ENCODE measurements around the gene SPOP. TPM values are rescaled to one million over a fixed set of nuclear protein-coding genes. Genes with fewer than 3 reads are reported as not detected.
A peak's percentile ranks its signal among the peaks of the same experiment; 100 is the strongest.

Gene SPOP
- total and polyA plus RNA-seq, 4 experiments from 2014 or later: 83.1 to 126 (median 98.4) TPM

DNA sequence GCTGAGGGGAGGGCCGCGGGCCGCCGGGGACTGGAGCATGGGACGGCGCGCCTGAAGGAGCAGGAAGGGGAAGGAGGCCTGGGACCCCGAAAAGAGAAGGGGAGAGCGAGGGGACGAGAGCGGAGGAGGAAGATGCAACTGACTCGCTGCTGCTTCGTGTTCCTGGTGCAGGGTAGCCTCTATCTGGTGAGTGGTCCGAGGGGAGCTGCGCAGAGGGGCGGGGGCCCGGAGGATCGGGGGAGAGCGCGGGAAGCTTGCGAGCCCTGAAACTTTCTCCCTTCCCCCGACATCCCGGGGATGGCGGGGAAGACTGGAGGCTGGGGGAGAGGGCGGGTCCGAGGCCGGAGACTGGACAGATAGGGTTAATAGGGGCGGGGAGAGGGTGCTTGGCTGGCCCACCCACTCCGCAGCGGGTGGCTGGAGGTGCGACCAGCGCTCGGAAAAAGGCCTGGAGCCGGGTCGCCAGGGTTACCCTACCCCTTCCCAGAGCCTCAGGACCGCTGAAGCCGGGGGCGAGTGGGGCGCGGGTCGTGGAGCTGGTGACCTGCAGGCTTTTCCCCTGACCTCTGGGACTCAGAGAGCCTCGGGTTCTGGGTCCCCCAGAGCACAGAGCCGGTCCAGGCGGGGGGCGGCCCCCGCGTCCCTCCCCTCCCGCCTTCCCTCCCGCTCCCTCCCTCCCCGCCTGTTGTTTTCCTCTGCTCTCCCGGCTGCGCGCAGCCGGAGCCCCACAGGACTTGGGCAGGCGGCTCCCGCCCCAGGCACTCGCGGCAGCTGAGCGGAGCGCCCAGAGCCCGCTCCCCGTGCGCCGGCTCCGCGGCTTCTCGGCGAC, 101.6 kb downstream of the SPOP start:
- Histone ChIP-seq H3K4me1 (ENCODE audit: insufficient read depth, low read length) (peaks cover 17% of the 10 kb centered on the region), H3K27ac (ENCODE audit: low read depth, low read length) (no peak overlapping the region), H3K4me3 (ENCODE audit: low read length in 2 of 2) (peak overlapping the region in 1 of 2 donors; percentile 27), H3K27me3 (ENCODE audit: insufficient read depth, low read length) (peaks cover 18% of the 10 kb centered on the region), H3K9me3 (ENCODE audit: control insufficient read depth in 1 of 2, low read length in 2 of 2) (no peaks in the 10 kb centered on the region), H3K36me3 (ENCODE audit: insufficient read depth, low read length) (no peaks in the 10 kb centered on the region)
- Mint-ChIP-seq H3K4me3 (peak overlapping the region; percentile 22 to 77 (median 72)), H3K9me3 (no peaks in the 10 kb centered on the region), H3K27me3 (peaks cover 16 to 32% of the 10 kb centered on the region in 2 donors), H3K27ac (no peak overlapping the region), H3K4me1 (peaks cover 2 to 15% (median 10%) of the 10 kb centered on the region in 4 donors), H3K36me3 (no peaks in the 10 kb centered on the region)
- ChIA-PET CTCF (ENCODE audit: partially characterized antibody) (interaction anchor here (0.6 to 11.9 kb wide), 6 partner anchors 9 to 420 kb away, joined by 3 to 219 read pairs (median 3); no protein-coding TSS in a partner anchor), POLR2A (ENCODE audit: partially characterized antibody) (interaction anchor here (1.3 to 1.5 kb wide), 2 partner anchors 132 to 164 kb away, joined by 3 to 4 read pairs; partner anchors contain the start of gene SLC35B1)
- no peak for DNase-seq
- intact Hi-C loops (cut with micrococcal nuclease): no loop called here

DNA sequence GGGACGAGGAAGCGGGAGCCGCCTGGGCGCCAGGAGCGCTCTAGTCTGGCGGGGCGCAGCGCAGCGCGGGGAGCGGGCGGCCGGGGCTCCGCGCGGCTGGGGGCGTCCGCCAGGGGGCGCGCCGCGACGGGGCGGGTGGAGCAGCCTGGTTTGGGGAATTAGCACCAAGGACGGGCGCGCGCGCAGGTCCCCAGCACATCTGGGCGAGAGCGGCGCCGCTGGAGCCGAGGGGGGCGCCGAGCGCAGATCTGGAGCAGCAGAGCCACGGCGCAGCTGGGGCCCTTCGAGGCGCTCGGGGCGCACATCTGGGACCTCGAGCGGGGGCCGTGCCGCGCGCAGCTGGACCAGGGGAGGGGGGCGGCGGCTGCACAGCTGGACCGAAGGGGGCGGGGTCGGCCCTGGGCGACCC, 102.2 kb downstream of the SPOP start, which contains the start of gene NXPH3:
TSS of gene NXPH3 (plus strand) at position 193 of the 409 bp plus-strand sequence. CDS start 349 bp downstream, outside the sequence.
- H3K9me3 ChIP-seq (ENCODE audit: control insufficient read depth in 1 of 2, low read length in 2 of 2): no peaks in the 10 kb centered on the region
- no peaks in the 10 kb centered on the region for H3K36me3 ChIP-seq (ENCODE audit: insufficient read depth, low read length)
- POLR2A ChIA-PET (ENCODE audit: partially characterized antibody): interaction anchor here (0.6 to 1.5 kb wide), 3 partner anchors 59 to 164 kb away, joined by 3 to 4 read pairs (median 3); partner anchors contain the start of gene SLC35B1
- intact Hi-C loops (cut with micrococcal nuclease): no loop called here
- peaks cover 2 to 21% (median 15%) of the 10 kb centered on the region in 4 donors for H3K4me1 Mint-ChIP-seq
- peaks cover 17% of the 10 kb centered on the region for H3K4me1 ChIP-seq (ENCODE audit: insufficient read depth, low read length)
- peak within 1 kb of the TSS in 1 of 2 donors; percentile 27 for H3K4me3 ChIP-seq (ENCODE audit: low read length in 2 of 2)
- H3K27ac Mint-ChIP-seq: no peak within 1 kb of the TSS
- H3K4me3 Mint-ChIP-seq: peak within 1 kb of the TSS; percentile 22 to 77 (median 72)
- H3K27ac ChIP-seq (ENCODE audit: low read depth, low read length): no peak within 1 kb of the TSS
- no peaks in the 10 kb centered on the region for H3K36me3 Mint-ChIP-seq
- H3K9me3 Mint-ChIP-seq: no peaks in the 10 kb centered on the region
- peak; percentile 60 to 65 (median 63) for DNase-seq
- H3K27me3 Mint-ChIP-seq: peaks cover 18 to 32% of the 10 kb centered on the region in 2 donors
- CTCF ChIA-PET (ENCODE audit: partially characterized antibody): interaction anchor here (0.7 to 11.9 kb wide), 5 partner anchors 8 to 512 kb away, joined by 3 to 219 read pairs (median 3); no protein-coding TSS in a partner anchor
- H3K27me3 ChIP-seq (ENCODE audit: insufficient read depth, low read length): peaks cover 18% of the 10 kb centered on the region

DNA sequence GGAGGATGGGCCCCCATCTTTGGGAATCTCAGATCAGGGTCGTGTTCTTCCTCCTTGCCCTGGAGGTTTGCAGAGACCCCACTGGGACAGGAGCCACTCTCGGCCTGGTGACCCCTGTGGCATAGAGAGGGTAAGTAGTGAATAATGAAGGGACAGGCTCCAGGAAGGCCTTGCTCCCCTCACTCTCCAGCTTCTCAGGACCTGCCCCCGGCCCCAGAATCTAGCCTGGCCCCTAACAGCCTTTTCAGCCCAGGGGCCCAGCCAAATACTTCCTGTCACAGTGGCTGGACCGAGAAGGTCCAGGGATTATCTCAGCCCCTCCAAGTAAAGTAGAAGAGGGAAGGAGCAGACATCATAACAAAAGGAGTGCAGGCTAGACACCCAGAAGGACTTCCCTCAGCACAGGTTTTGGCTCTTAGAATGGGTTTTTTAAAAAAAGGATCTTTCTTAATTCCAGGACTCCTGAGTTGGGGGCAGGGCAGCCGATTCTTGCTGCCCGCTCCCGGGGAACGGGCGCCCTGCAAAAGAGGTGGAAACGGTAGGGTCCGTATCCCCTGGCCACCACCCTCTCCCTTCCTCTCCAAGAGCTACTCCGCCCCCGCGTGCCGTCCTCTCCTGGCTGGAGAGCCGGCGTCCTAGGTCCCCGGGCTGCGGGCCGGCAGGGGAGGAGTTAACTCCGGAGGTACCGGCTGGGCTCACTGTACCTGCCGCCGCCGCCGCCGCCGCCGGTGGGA, 102.8 kb downstream of the SPOP start:
- H3K36me3 Mint-ChIP-seq: no peaks in the 10 kb centered on the region
- peaks cover 2 to 21% (median 15%) of the 10 kb centered on the region in 4 donors for H3K4me1 Mint-ChIP-seq
- Histone ChIP-seq H3K27me3 (ENCODE audit: insufficient read depth, low read length) (peaks cover 18% of the 10 kb centered on the region), H3K9me3 (ENCODE audit: control insufficient read depth in 1 of 2, low read length in 2 of 2) (no peaks in the 10 kb centered on the region), H3K36me3 (ENCODE audit: insufficient read depth, low read length) (no peaks in the 10 kb centered on the region), H3K4me3 (ENCODE audit: low read length in 2 of 2) (no peak overlapping the region), H3K4me1 (ENCODE audit: insufficient read depth, low read length) (peaks cover 17% of the 10 kb centered on the region), H3K27ac (ENCODE audit: low read depth, low read length) (no peak overlapping the region)
- ChIA-PET POLR2A (ENCODE audit: partially characterized antibody) (interaction anchor here (0.6 to 1.5 kb wide), 2 partner anchors 60 to 165 kb away, joined by 3 to 4 read pairs; no protein-coding TSS in a partner anchor), CTCF (ENCODE audit: partially characterized antibody) (interaction anchor here (0.7 to 11.9 kb wide), 5 partner anchors 8 to 512 kb away, joined by 3 to 219 read pairs (median 3); no protein-coding TSS in a partner anchor)
- peak overlapping the region in 5 of 8 donors; percentile 1 to 53 (median 45) for H3K4me3 Mint-ChIP-seq
- DNase-seq: no peak
- no peak overlapping the region for H3K27ac Mint-ChIP-seq
- no peaks in the 10 kb centered on the region for H3K9me3 Mint-ChIP-seq
- intact Hi-C loops (cut with micrococcal nuclease): no loop called here
- H3K27me3 Mint-ChIP-seq: peaks cover 18 to 32% of the 10 kb centered on the region in 2 donors

DNA sequence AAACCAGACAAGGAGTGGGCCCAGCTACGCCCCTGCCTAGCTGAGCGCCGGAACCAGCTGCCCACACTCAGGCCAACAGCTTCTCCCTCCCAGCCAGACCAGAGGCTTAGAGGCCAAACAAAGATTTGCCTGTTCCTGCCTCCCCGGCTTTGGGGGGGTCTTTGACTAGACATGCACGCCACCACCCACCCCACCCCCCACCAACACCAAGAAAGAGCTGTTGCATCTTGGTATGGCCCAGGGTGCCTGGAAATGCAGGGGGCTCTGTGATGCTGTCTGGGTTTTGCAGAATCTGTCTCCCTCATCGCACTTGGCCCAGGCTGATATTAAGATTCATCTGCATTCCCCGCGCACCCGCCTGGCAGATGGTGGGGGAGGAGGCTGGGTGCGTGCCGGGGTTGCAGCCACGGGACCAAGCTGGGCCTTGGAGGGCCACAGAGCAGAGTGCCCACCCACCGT, 103.5 kb downstream of the SPOP start:
- no peak overlapping the region for H3K4me3 Mint-ChIP-seq
- ChIA-PET POLR2A (ENCODE audit: partially characterized antibody) (no interaction called here), CTCF (ENCODE audit: partially characterized antibody) (interaction anchor here (0.9 to 11.9 kb wide), 2 partner anchors 124 to 424 kb away, joined by 3 to 219 read pairs; no protein-coding TSS in a partner anchor)
- Histone ChIP-seq H3K27ac (ENCODE audit: low read depth, low read length) (no peak overlapping the region), H3K4me3 (ENCODE audit: low read length in 2 of 2) (no peak overlapping the region), H3K9me3 (ENCODE audit: control insufficient read depth in 1 of 2, low read length in 2 of 2) (no peaks in the 10 kb centered on the region), H3K4me1 (ENCODE audit: insufficient read depth, low read length) (peaks cover 17% of the 10 kb centered on the region), H3K27me3 (ENCODE audit: insufficient read depth, low read length) (peaks cover 18% of the 10 kb centered on the region), H3K36me3 (ENCODE audit: insufficient read depth, low read length) (no peaks in the 10 kb centered on the region)
- no peak for DNase-seq
- H3K9me3 Mint-ChIP-seq: no peaks in the 10 kb centered on the region
- intact Hi-C loops (cut with micrococcal nuclease): no loop called here
- H3K27ac Mint-ChIP-seq: no peak overlapping the region
- peaks cover 2 to 25% (median 17%) of the 10 kb centered on the region in 4 donors for H3K4me1 Mint-ChIP-seq
- no peaks in the 10 kb centered on the region for H3K36me3 Mint-ChIP-seq
- H3K27me3 Mint-ChIP-seq: peaks cover 18 to 32% of the 10 kb centered on the region in 2 donors

DNA sequence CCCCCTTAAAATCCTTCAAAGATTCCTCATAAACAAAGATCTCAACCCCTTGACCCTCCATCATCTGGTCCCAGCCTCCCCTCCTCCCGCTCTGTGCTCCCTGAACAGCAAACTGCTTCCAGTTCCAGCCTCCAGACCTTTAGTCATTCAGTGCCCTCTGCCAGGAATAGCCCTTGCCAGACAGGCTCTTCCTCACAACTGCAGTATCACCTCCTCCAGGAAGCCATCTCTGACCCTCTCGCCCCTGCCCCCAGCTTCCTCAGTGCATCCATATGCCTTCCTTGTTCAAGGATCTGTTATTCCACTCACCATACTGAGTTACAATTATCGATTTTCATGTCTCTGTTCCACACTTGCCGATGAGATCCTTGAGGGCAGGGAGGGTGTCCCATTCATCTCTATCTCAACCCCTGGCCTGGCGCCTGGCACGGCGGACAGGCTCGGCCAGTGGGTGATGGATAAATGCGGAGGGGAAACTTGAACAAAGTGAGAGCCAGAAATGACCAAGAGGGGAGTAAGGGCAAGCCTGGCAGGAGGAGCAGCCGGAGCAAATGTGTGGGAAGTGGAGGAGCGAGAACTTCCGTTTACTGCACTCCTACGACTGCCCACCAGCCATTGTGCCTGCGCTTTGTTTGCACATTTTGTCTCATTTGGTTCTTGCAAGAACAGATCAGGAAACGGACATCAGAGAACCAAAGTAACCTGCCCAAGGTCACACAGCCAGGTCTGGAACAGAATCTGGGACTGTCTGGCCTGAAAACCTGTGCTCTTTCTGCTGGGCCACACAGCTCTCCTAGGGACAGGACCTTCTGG, 104.2 kb downstream of the SPOP start:
- H3K27ac Mint-ChIP-seq: no peak overlapping the region
- Histone ChIP-seq H3K9me3 (ENCODE audit: control insufficient read depth in 1 of 2, low read length in 2 of 2) (no peaks in the 10 kb centered on the region), H3K4me1 (ENCODE audit: insufficient read depth, low read length) (peaks cover 17% of the 10 kb centered on the region), H3K27me3 (ENCODE audit: insufficient read depth, low read length) (peaks cover 18% of the 10 kb centered on the region), H3K4me3 (ENCODE audit: low read length in 2 of 2) (no peak overlapping the region), H3K27ac (ENCODE audit: low read depth, low read length) (no peak overlapping the region), H3K36me3 (ENCODE audit: insufficient read depth, low read length) (no peaks in the 10 kb centered on the region)
- H3K27me3 Mint-ChIP-seq: peaks cover 18 to 30% of the 10 kb centered on the region in 2 donors
- DNase-seq: no peak
- H3K4me3 Mint-ChIP-seq: peak overlapping the region in 3 of 8 donors; percentile 32 to 67 (median 33)
- H3K36me3 Mint-ChIP-seq: no peaks in the 10 kb centered on the region
- H3K9me3 Mint-ChIP-seq: no peaks in the 10 kb centered on the region
- intact Hi-C loops (cut with micrococcal nuclease): no loop called here
- H3K4me1 Mint-ChIP-seq: peaks cover 2 to 26% (median 17%) of the 10 kb centered on the region in 4 donors
- ChIA-PET POLR2A (ENCODE audit: partially characterized antibody) (no interaction called here), CTCF (ENCODE audit: partially characterized antibody) (interaction anchor here (0.7 to 11.9 kb wide), 4 partner anchors 39 to 424 kb away, joined by 3 to 219 read pairs (median 3); no protein-coding TSS in a partner anchor)

DNA sequence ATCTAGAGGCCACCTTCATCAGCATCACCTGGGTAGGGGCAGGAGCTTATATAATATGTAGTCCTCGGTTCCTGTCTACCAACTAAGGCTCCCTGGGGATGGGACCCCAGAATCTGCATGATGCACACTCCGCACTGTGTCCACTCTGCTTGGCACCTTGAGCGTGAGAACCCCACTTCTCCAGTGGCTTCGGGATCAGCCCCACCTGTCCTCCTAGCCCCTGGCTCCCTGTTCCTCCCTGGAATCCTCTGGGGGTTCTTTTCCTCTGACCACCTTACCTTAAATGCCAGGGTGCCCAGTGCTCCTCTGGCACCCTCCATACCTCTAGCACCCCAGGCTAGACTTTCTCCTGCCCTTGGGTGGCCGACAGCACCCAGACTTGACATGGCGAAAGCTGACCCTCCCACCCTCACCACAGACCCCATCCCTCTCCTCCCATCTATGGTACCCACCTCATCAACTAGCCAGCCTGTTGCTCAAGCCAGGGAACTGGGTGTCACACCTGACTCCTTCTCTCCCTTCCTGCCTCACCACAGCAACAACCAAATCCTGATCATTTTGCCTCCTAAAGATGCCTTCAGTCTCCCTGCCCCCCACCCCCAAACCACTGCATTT, 105.0 kb downstream of the SPOP start:
- POLR2A ChIA-PET (ENCODE audit: partially characterized antibody): no interaction called here
- peaks cover 24% of the 10 kb centered on the region for H3K4me1 ChIP-seq (ENCODE audit: insufficient read depth, low read length)
- no peak overlapping the region for H3K4me3 ChIP-seq (ENCODE audit: low read length in 2 of 2)
- no peak for DNase-seq
- H3K27me3 ChIP-seq (ENCODE audit: insufficient read depth, low read length): peaks cover 15% of the 10 kb centered on the region
- no peaks in the 10 kb centered on the region for H3K36me3 ChIP-seq (ENCODE audit: insufficient read depth, low read length)
- H3K4me3 Mint-ChIP-seq: peak overlapping the region in 2 of 8 donors; percentile 1 to 4
- H3K9me3 Mint-ChIP-seq: no peaks in the 10 kb centered on the region
- H3K9me3 ChIP-seq (ENCODE audit: control insufficient read depth in 1 of 2, low read length in 2 of 2): no peaks in the 10 kb centered on the region
- peak overlapping the region in 1 of 7 donors; percentile 55 for H3K27ac Mint-ChIP-seq
- peaks cover 18 to 26% of the 10 kb centered on the region in 2 donors for H3K27me3 Mint-ChIP-seq
- CTCF ChIA-PET (ENCODE audit: partially characterized antibody): interaction anchor here (0.7 to 11.9 kb wide), 6 partner anchors 17 to 303 kb away, joined by 3 to 219 read pairs (median 4); partner anchors contain the start of gene SLC35B1
- no peaks in the 10 kb centered on the region for H3K36me3 Mint-ChIP-seq
- intact Hi-C loops (cut with micrococcal nuclease): no loop called here
- H3K27ac ChIP-seq (ENCODE audit: low read depth, low read length): no peak overlapping the region
- H3K4me1 Mint-ChIP-seq: peaks cover 4 to 31% (median 22%) of the 10 kb centered on the region in 4 donors

Data from CD4-positive, alpha-beta memory T cell (primary cell).